Muscle layer of colon (tissue), 2 donors: ENCODE measurements around the gene TIGD3.

Experiments used
- H3K27ac ChIP-seq: one replicate; pipeline ENCODE4 v1.7.0; 2013; ENCODE audit warnings: low read depth, mild to moderate bottlenecking, low read length, moderate library complexity
- H3K27me3 ChIP-seq, 2 donors: one replicate each; pipeline ENCODE4 v1.7.0; 2013; ENCODE audit warnings: low read length in 2 of 2, mild to moderate bottlenecking in 2 of 2; ENCODE audit not compliant: insufficient read depth in 2 of 2, control insufficient read depth in 1 of 2
- H3K36me3 ChIP-seq: one replicate; pipeline ENCODE4 v1.7.0; 2013; ENCODE audit warnings: mild to moderate bottlenecking, low read length; ENCODE audit not compliant: insufficient read depth
- H3K4me1 ChIP-seq: one replicate; pipeline ENCODE4 v1.7.0; 2013; ENCODE audit warnings: mild to moderate bottlenecking, low read length; ENCODE audit not compliant: insufficient read depth
- H3K4me3 ChIP-seq, 2 donors: one replicate each; pipeline ENCODE4 v1.7.0; 2013; ENCODE audit warnings: low read length in 2 of 2, low read depth in 1 of 2, mild to moderate bottlenecking in 1 of 2, moderate library complexity in 1 of 2
- H3K9ac ChIP-seq: one replicate; pipeline ENCODE4 v1.7.0; 2013; ENCODE audit warnings: low read length
- H3K9me3 ChIP-seq: one replicate; pipeline ENCODE4 v1.7.0; 2013; ENCODE audit warnings: mild to moderate bottlenecking, low read length
- donor health status: abdominal sarcoma.
- donor health status: Adenocarcinoma of cecum.

Gene TIGD3

GRCh38 chr11:65394125-65394536, 39.6 kb downstream of the TIGD3 start:
- H3K27ac ChIP-seq, result no peak overlapping the region
- H3K36me3 ChIP-seq, result peaks cover 20% of the 10 kb centered on the region
- H3K9me3 ChIP-seq, result no peaks in the 10 kb centered on the region
- no peaks in the 10 kb centered on the region for H3K4me1 ChIP-seq
- H3K4me3 ChIP-seq, result no peak overlapping the region
- no peaks in the 10 kb centered on the region for H3K27me3 ChIP-seq
- H3K9ac ChIP-seq, result no peak overlapping the region

DNA sequence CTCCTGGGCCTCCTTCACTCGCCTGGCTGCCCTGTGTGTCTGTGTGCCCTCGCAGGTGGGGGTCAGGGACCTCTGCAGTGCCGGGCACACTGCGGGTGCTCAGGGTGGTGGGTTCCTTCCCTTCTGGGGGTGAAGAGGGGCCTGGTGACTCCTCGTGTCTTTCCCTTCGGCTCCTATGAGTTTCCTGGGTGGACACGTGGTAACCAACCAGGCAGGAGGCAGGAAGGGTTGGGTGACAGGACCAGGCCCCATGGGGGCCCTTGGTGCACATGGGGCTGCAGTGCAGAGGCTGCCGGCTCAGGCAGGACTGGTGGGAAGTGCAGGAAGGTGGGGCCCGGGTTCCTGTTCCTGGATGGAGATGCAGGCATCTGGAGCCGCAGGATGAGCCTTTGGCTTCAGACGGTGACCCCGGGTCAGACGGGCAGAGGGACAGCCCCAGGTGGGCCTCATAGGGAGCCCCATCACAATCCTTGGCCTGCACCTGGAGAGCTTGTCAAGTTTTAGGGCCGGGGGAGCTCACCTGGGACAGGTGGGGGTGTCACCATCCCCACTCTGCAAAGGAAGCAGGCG, 41.5 kb downstream of the TIGD3 start:
- no peaks in the 10 kb centered on the region for H3K27me3 ChIP-seq
- H3K36me3 ChIP-seq, result peaks cover 34% of the 10 kb centered on the region
- no peak overlapping the region for H3K9ac ChIP-seq
- no peak overlapping the region for H3K27ac ChIP-seq
- no peak overlapping the region for H3K4me3 ChIP-seq
- H3K9me3 ChIP-seq, result no peaks in the 10 kb centered on the region
- H3K4me1 ChIP-seq, result no peaks in the 10 kb centered on the region

DNA sequence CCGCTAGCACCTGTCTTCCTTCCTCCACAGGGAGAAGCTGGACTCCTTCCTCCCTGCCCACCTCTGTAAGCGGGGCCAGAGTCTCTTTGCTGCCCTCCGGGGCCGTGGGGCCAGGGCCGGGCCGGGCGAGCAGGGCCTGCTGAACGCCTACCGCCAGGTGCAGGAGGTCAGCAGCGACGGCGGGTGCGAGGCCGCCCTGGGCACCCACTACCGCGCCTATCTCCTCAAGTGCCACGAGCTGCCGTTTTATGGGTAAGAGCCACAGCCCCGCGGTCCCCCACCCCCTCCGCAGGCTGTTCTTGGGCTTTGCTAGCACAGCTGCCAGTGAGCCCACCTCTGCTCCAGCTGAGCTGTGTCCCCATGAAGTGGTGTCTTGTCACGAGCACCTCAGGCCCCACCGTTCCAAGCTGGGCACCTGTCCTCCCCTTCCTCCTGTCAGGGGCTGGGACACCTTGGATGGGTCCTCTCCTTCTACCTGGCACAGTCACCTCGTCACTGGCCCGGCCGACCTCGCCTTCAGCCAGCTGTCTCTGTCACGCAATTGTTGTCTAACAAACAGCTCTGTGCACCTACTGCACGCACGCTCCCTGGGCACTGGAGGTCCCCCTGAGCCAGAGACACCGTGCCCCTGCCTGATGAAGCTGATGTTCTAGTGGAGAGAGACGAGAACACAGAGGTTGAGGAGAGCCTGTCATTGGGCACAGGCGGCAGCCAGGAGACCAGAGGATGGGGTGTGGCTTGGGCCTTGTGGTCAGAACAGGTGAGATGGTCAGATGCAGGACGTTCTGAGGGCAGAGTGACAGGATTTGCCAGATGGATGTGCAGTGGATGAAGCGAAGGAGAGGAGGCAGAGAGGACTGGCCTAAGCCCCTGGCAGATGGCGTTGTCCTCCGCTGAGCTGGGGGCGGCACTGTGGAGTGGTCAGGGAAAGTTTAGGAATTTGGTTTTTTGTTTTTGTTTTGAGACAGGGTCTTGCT, 42.5 kb downstream of the TIGD3 start:
- Histone ChIP-seq H3K36me3 (peaks cover 34% of the 10 kb centered on the region), H3K9me3 (no peaks in the 10 kb centered on the region)

GRCh38 chr11:65398362-65398910, 43.9 kb downstream of the TIGD3 start:
- Histone ChIP-seq H3K4me3 (no peak overlapping the region), H3K36me3 (peaks cover 27% of the 10 kb centered on the region), H3K27me3 (no peaks in the 10 kb centered on the region), H3K9me3 (no peaks in the 10 kb centered on the region), H3K9ac (no peak overlapping the region), H3K4me1 (no peaks in the 10 kb centered on the region), H3K27ac (no peak overlapping the region)

More for the DNA sequence above, 42.5 kb downstream of the TIGD3 start:
- no peak overlapping the region for H3K27ac ChIP-seq
- H3K9ac ChIP-seq, result no peak overlapping the region
- H3K27me3 ChIP-seq, result no peaks in the 10 kb centered on the region
- no peak overlapping the region for H3K4me3 ChIP-seq
- no peaks in the 10 kb centered on the region for H3K4me1 ChIP-seq

DNA sequence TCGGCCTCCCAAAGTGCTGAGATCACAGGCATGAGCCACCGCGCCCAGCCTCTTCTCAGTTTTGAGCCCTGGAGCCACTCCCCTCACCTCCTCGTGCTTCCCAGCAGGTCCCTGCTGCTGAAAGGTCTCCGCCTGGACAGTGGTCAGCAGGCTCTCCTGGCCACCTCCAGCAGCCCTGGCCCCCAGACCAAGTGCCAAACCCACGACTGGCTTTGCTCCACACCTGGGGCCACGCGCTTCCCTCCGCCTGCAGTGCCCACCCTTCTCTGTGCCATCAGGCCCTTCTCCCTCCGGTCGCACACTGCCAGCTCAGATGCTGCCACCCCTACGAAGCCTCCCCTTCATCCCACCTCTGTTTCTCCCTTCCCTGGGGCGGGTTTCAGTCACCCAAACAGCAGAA, 44.7 kb downstream of the TIGD3 start:
- Histone ChIP-seq H3K9ac (no peak overlapping the region), H3K27me3 (no peaks in the 10 kb centered on the region), H3K36me3 (peaks cover 28% of the 10 kb centered on the region), H3K4me3 (no peak overlapping the region), H3K27ac (no peak overlapping the region), H3K4me1 (no peaks in the 10 kb centered on the region), H3K9me3 (no peaks in the 10 kb centered on the region)

- Histone ChIP-seq H3K27ac (no peak overlapping the region), H3K9me3 (no peaks in the 10 kb centered on the region), H3K4me3 (no peak overlapping the region), H3K9ac (no peak overlapping the region), H3K36me3 (peaks cover 28% of the 10 kb centered on the region), H3K4me1 (no peaks in the 10 kb centered on the region), H3K27me3 (no peaks in the 10 kb centered on the region)
These were observed 45.3 kb downstream of the TIGD3 start for GRCh38 chr11:65399845-65400244.

GRCh38 chr11:65400307-65401072, 45.9 kb downstream of the TIGD3 start:
- no peaks in the 10 kb centered on the region for H3K27me3 ChIP-seq
- H3K27ac ChIP-seq, result no peak overlapping the region
- H3K9me3 ChIP-seq, result no peaks in the 10 kb centered on the region
- H3K36me3 ChIP-seq, result peaks cover 30% of the 10 kb centered on the region
- no peak overlapping the region for H3K4me3 ChIP-seq
- no peak overlapping the region for H3K9ac ChIP-seq
- no peaks in the 10 kb centered on the region for H3K4me1 ChIP-seq

GRCh38 chr11:65401073-65401802, 46.7 kb downstream of the TIGD3 start:
- Histone ChIP-seq H3K4me1 (no peaks in the 10 kb centered on the region), H3K27me3 (no peaks in the 10 kb centered on the region), H3K36me3 (peaks cover 30% of the 10 kb centered on the region), H3K27ac (no peak overlapping the region), H3K4me3 (no peak overlapping the region), H3K9ac (no peak overlapping the region), H3K9me3 (no peaks in the 10 kb centered on the region)

- Histone ChIP-seq H3K27ac (no peak overlapping the region), H3K4me1 (no peaks in the 10 kb centered on the region), H3K4me3 (no peak overlapping the region), H3K9me3 (no peaks in the 10 kb centered on the region), H3K27me3 (no peaks in the 10 kb centered on the region), H3K9ac (no peak overlapping the region), H3K36me3 (peaks cover 30% of the 10 kb centered on the region)
These were observed 47.3 kb downstream of the TIGD3 start for GRCh38 chr11:65401803-65402248.

DNA sequence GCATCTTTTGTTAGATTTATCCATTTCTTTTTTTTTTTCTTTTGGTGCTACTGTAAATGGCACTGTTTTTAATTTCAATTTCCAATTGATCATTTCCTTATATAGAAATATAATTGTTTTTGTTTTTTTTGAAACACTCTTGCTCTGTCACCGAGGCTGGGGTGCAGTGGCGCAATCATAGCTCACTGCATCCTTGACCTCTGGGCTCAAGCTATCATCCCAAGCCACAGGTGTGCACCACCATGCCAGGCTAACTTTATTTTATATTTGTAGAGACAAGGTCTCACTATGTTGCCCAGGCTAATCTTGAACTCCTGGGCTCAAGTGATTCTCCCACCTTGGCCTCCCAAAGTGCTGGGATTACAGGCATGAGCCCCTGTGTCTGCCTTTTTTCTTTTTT, 48.2 kb downstream of the TIGD3 start:
- Histone ChIP-seq H3K27me3 (no peaks in the 10 kb centered on the region), H3K9ac (no peak overlapping the region), H3K9me3 (no peaks in the 10 kb centered on the region), H3K4me1 (no peaks in the 10 kb centered on the region), H3K36me3 (peaks cover 24% of the 10 kb centered on the region), H3K4me3 (no peak overlapping the region), H3K27ac (no peak overlapping the region)
